Liver (tissue), 9 donors: ENCODE measurements around the gene PRR16. TPM values are rescaled to one million over a fixed set of nuclear protein-coding genes. Genes with fewer than 3 reads are reported as not detected.

Source experiments
- DNase-seq: peaks from one replicate; pipeline ENCODE4 v3.0.0-alpha.2; 2017; ENCODE audit warnings: low spot score
- H3K27ac ChIP-seq, 2 donors: one replicate each; pipeline ENCODE4 v1.7.0; 2013; ENCODE audit warnings: inconsistent platforms in 2 of 2, low read length in 2 of 2, control low read depth in 1 of 2, low read depth in 1 of 2, mild to moderate bottlenecking in 1 of 2
- H3K27me3 ChIP-seq, 4 donors: one replicate each; pipeline versions ENCODE4 v1.6.1 to v1.7.0; 2013; ENCODE audit warnings: low read length in 3 of 4, inconsistent platforms in 1 of 4, mild to moderate bottlenecking in 1 of 4, moderate library complexity in 1 of 4; ENCODE audit not compliant: control insufficient read depth in 4 of 4, insufficient read depth in 4 of 4
- H3K36me3 ChIP-seq, 4 donors: one replicate each; pipeline versions ENCODE4 v1.6.1 to v1.7.0; 2013; ENCODE audit warnings: low read length in 3 of 4, mild to moderate bottlenecking in 3 of 4, low read depth in 1 of 4, moderate library complexity in 1 of 4; ENCODE audit not compliant: control insufficient read depth in 4 of 4, insufficient read depth in 3 of 4
- H3K4me1 ChIP-seq, 4 donors: one replicate each; pipeline versions ENCODE4 v1.6.1 to v1.7.0; 2013; ENCODE audit warnings: low read length in 3 of 4, mild to moderate bottlenecking in 3 of 4, moderate library complexity in 1 of 4; ENCODE audit not compliant: control insufficient read depth in 4 of 4, insufficient read depth in 4 of 4
- H3K4me3 ChIP-seq, 3 donors: one replicate each; pipeline versions ENCODE4 v1.6.1 to v1.7.0; 2013; ENCODE audit warnings: low read length in 3 of 3, control low read depth in 1 of 3, low read depth in 1 of 3, mild to moderate bottlenecking in 1 of 3
- H3K9ac ChIP-seq, 2 donors: one replicate each; pipeline ENCODE4 v1.7.0; 2013; ENCODE audit warnings: low read length in 2 of 2, mild to moderate bottlenecking in 2 of 2, moderate library complexity in 2 of 2, control low read depth in 1 of 2, low read depth in 1 of 2
- H3K9me3 ChIP-seq, 4 donors: one replicate each; pipeline versions ENCODE4 v1.6.1 to v1.7.0; 2013; ENCODE audit warnings: low read length in 3 of 4; ENCODE audit not compliant: control insufficient read depth in 4 of 4
- ATF3 ChIP-seq: IDR thresholded peaks from 2 replicates; pipeline ENCODE4 v1.6.1; 2016; ENCODE audit warnings: antibody characterized with exemption
- CTCF ChIP-seq: fragments of 150-350 bp; IDR thresholded peaks from 2 replicates; pipeline ENCODE4 v1.5.1; 2017; ENCODE audit warnings: improper control_type of control experiment, low read depth, low read length; ENCODE audit not compliant: missing input control
- EGR1 ChIP-seq, 2 donors: IDR thresholded peaks; 2 replicates each; pipeline ENCODE4 v1.6.1; 2016 to 2018; ENCODE audit warnings: antibody characterized with exemption in 2 of 2, low read depth in 2 of 2
- FOXA1 ChIP-seq: IDR thresholded peaks from 2 replicates; pipeline ENCODE4 v1.6.1; 2016; ENCODE audit warnings: antibody characterized with exemption
- GABPA ChIP-seq, 2 donors: IDR thresholded peaks in 1 of 2; conservative IDR thresholded peaks in 1 of 2; 2 replicates each; pipeline ENCODE4 v1.6.1; 2016; ENCODE audit warnings: antibody characterized with exemption in 2 of 2, mild to moderate bottlenecking in 1 of 2, moderate library complexity in 1 of 2
- JUND ChIP-seq, 2 donors: IDR thresholded peaks; 2 replicates each; pipeline ENCODE4 v1.6.1; 2016; ENCODE audit warnings: antibody characterized with exemption in 2 of 2
- MAX ChIP-seq: IDR thresholded peaks from 2 replicates; pipeline ENCODE4 v1.6.1; 2016; ENCODE audit warnings: antibody characterized with exemption
- NR2F2 ChIP-seq: IDR thresholded peaks from 2 replicates; pipeline ENCODE4 v1.6.1; 2016; ENCODE audit warnings: antibody characterized with exemption
- RAD21 ChIP-seq, 2 donors: IDR thresholded peaks; 2 replicates each; pipeline ENCODE4 v1.6.1; 2016; ENCODE audit warnings: antibody characterized with exemption in 2 of 2, mild to moderate bottlenecking in 2 of 2
- REST ChIP-seq: IDR thresholded peaks from 2 replicates; pipeline ENCODE4 v1.6.1; 2016; ENCODE audit warnings: antibody characterized with exemption, mild to moderate bottlenecking
- RXRA ChIP-seq, 2 donors: IDR thresholded peaks; 2 replicates each; pipeline ENCODE4 v1.6.1; 2017 to 2018; ENCODE audit warnings: antibody characterized with exemption in 2 of 2, mild to moderate bottlenecking in 1 of 2
- SP1 ChIP-seq: IDR thresholded peaks from 2 replicates; pipeline ENCODE4 v1.6.1; 2018; ENCODE audit warnings: antibody characterized with exemption, mild to moderate bottlenecking
- TAF1 ChIP-seq: conservative IDR thresholded peaks from 2 replicates; pipeline ENCODE4 v1.6.1; 2016; ENCODE audit warnings: antibody characterized with exemption, mild to moderate bottlenecking
- YY1 ChIP-seq: IDR thresholded peaks from 2 replicates; pipeline ENCODE4 v1.6.1; 2016; ENCODE audit warnings: antibody characterized with exemption, mild to moderate bottlenecking
- ZBTB33 ChIP-seq: IDR thresholded peaks from 2 replicates; pipeline ENCODE4 v1.6.1; 2016; ENCODE audit warnings: antibody characterized with exemption
- WGBS: extraction: QIAGEN DNeasy Blood & Tissue Kit; methylation state at CpG from one replicate; pipeline ENCODE4 v1.1.7; 2013; 5-methylcytosine and 5-hydroxymethylcytosine counted together
- polyA plus RNA-seq, 2 donors: library from polyadenylated mRNA; stranded (reverse) in 1 of 2; unstranded in 1 of 2; fragments of 200-250 nt in 1 of 2; fragments of >200 nt in 1 of 2; fragmentation: Nextera tagmentation in 1 of 2; extraction: Ambion mirVana in 1 of 2; gene quantifications; one replicate each; pipeline versions ENCODE4 v1.2.1 to v1.2.3, GENCODE V29; 2013 to 2015
- total RNA-seq, 2 donors: library from RNA; depleted of rRNA; stranded (reverse); fragments of >200 nt; gene quantifications; one replicate each; pipeline ENCODE4 v1.2.3, GENCODE V29; 2014
- donor health status: healthy.
- donor health status: healthy.
- donor health status: healthy.
- donor health status: healthy.
- donor health status: healthy.

Gene PRR16
- total and polyA plus RNA-seq, 4 donors, result 0.14 to 0.42 (median 0.21) TPM

GRCh38 chr5:120446901-120447300 lies 17.2 kb upstream of the PRR16 start:
- Histone ChIP-seq H3K27ac (no peak overlapping the region), H3K4me1 (no peaks in the 10 kb centered on the region), H3K9ac (no peak overlapping the region), H3K27me3 (peaks cover 0 to 2% (median 0%) of the 10 kb centered on the region in 4 donors), H3K9me3 (no peaks in the 10 kb centered on the region), H3K4me3 (no peak overlapping the region), H3K36me3 (no peaks in the 10 kb centered on the region)
- WGBS, result 67% methylated on average over 2 of the region's 2 CpGs
- TF ChIP-seq YY1 (no peak), REST (no peak), RAD21 (IDR thresholded peaks at IDR 0.05) (no peak), ZBTB33 (no peak), SP1 (no peak), JUND (IDR thresholded peaks at IDR 0.05) (no peak), TAF1 (no peak), NR2F2 (no peak), RXRA (IDR thresholded peaks at IDR 0.05) (no peak), ATF3 (no peak), GABPA (IDR thresholded peaks at IDR 0.05 in 1 of 2, conservative IDR thresholded peaks at IDR 0.05 in 1 of 2) (no peak), MAX (no peak), EGR1 (IDR thresholded peaks at IDR 0.05; ENCODE audit: low read depth in 2 of 2) (no peak), CTCF (no peak)
- DNase-seq, result no peak

- H3K9me3 ChIP-seq, result no peaks in the 10 kb centered on the region
- WGBS, result 79% methylated on average over 1 of the region's 1 CpG
- no peak for TF ChIP-seq ATF3
- no peak for TF ChIP-seq FOXA1
- TF ChIP-seq YY1, result no peak
- TF ChIP-seq RXRA (IDR thresholded peaks at IDR 0.05), result no peak
- no peak for TF ChIP-seq EGR1 (IDR thresholded peaks at IDR 0.05; ENCODE audit: low read depth in 2 of 2)
- TF ChIP-seq RAD21 (IDR thresholded peaks at IDR 0.05), result no peak
- TF ChIP-seq REST, result no peak
- TF ChIP-seq NR2F2, result no peak
- no peak for TF ChIP-seq JUND (IDR thresholded peaks at IDR 0.05)
- TF ChIP-seq ZBTB33, result no peak
Observed at GRCh38 chr5:120447706-120448239, 16.3 kb upstream of the PRR16 start.

More at GRCh38 chr5:120447706-120448239, 16.3 kb upstream of the PRR16 start:
- no peak overlapping the region for H3K9ac ChIP-seq
- no peak overlapping the region for H3K4me3 ChIP-seq
- peaks cover 0 to 2% (median 0%) of the 10 kb centered on the region in 4 donors for H3K27me3 ChIP-seq
- H3K27ac ChIP-seq, result no peak overlapping the region
- H3K4me1 ChIP-seq, result no peaks in the 10 kb centered on the region
- no peak for DNase-seq
- H3K36me3 ChIP-seq, result no peaks in the 10 kb centered on the region
